H54 (cell line): ENCODE data around the gene AJAP1.

ENCODE experiments used
- DNase-seq: peaks from one replicate; pipeline ENCODE4 v3.0.0; 2011; ENCODE audit warnings: low spot score, mixed read lengths; ENCODE audit not compliant: insufficient read length
- FAIRE-seq: peaks from 3 replicates; lab custom pipeline; 2011; peaks lifted over from hg19 to GRCh38; lab: Jason Lieb, UNC
- POLR2A ChIP-seq: IDR thresholded peaks from 2 replicates; pipeline ENCODE4 v1.6.1; 2011; ENCODE audit warnings: low read depth, mild to moderate bottlenecking, low read length

The AJAP1 gene

DNA sequence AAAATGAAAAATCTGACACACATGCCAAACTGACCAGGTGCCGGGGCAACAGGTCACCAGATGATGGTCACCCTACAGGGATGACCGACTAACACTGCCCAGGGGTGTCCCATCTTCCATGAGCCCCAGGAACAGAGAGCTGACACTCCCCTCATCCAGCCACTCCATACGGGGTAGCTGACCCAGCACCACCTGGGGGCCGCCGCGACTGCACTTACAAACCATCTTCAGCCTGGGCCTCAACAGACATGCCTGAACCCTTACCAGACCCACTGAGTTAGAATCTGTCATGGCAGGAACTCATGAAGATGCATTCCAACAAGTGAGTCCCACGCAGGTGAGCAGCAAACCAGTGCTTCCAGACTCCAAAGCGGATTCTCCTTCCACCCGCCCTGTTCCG is 31.6 kb upstream of the AJAP1 start:
- no peak for DNase-seq
- no peak for TF ChIP-seq POLR2A
- no peak for FAIRE-seq

DNA sequence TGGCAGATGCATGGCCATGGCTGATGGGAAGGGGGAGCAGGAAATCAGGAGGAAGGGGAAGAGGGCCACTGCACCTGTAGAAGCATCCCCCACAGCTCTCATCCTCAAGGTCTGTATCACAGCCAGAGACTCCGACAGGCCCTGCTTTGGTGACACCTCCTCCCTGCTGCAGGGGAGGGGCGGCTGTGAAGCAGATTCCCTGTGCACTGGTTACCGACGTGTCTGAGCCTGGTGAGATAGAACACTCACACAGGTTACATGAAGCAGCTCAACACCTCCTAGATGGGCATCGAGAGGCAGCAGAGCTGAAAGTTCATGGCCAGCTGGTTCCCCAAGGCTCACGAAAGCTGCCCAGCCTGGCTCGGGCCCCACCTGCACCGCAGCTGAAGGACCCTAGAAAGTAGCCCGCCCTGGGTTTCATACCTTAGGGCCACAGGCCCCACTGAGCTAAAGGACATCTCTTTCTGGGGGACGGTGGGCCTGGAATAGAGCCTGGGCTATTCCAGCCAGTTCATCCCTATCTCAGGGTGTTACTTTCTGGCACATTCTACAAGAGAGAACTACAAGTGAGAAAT is 30.2 kb upstream of the AJAP1 start:
- FAIRE-seq (no peak), DNase-seq (no peak)
- no peak for TF ChIP-seq POLR2A

DNA sequence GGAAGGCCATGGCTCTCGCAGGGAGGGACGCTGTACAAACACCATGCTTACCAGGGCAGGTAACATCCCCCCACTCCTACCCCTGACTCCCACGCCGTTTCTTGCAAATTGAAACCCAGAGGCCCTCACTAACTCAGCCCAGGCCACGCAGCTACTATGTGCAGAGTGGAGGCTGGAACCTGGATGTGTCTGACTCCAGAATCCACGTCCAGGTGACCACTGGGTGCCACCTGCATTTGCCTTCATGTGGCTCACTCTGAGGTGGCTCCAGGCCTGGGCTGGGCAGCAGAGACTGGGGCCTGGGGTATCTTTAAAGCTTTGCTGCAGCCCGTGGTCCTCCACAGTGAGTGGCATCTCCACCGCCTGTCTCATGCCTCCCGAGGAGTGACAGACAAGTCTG is 29.6 kb upstream of the AJAP1 start:
- FAIRE-seq (no peak), DNase-seq (no peak)
- no peak for TF ChIP-seq POLR2A

DNA sequence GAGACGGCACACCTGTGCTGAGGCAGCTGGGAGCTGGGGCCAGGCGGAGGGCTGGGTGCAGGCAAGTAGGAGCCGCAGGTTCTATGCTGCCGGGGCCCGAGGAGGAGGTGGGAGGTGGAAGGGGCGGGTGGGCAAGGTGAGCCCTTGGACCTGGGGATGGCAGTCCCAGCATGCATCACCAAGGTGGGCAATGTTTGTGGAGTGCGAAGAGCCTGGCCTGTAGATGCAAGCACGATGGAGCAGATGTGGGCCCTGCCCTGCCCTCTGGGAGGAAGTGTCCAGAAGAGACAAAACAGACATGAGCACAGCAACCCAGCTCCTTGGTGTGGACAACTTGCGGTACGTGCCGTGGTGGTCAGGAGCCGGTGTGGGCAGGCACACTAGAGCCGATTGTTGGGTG is 28.3 kb upstream of the AJAP1 start:
- no peak for DNase-seq
- FAIRE-seq = no peak
- no peak for TF ChIP-seq POLR2A

DNA sequence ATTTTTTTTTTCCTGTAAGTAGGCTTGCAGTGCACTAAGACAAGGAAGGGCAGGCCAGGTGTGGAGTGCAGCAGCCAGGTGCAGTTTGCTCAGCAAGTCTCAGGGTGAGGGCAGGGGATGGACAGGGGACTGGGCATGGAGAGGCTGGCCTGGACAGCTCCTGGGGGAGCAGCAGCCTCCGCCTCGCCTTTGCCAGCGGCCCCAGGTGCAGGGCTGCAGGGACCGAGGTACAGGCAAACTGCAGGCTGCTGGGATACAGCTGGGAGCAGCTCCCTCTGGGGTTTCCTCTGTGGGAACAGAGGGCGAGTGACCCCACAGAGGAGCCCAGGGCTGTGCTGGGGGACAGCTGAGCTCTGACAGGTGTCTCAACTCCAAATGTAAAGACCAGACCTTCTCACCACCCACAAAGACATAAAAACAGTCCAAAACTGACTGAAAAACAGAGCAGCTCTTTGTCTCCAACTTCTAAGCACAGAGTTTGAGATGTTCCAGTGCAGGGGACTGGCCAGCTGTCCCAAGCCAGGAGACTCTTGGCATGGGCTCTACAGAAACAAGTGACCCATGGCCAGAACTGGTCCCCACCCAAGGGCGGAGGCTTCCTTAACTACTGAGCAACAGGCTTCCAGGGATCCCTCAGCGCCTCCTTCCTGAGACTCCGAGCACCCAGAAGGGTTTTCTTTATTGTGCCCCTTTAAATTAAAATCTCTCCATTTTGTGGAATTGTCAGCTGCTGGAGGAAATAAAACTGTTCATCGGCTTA is 27.7 kb upstream of the AJAP1 start:
- DNase-seq = no peak
- no peak for FAIRE-seq
- no peak for TF ChIP-seq POLR2A

DNA sequence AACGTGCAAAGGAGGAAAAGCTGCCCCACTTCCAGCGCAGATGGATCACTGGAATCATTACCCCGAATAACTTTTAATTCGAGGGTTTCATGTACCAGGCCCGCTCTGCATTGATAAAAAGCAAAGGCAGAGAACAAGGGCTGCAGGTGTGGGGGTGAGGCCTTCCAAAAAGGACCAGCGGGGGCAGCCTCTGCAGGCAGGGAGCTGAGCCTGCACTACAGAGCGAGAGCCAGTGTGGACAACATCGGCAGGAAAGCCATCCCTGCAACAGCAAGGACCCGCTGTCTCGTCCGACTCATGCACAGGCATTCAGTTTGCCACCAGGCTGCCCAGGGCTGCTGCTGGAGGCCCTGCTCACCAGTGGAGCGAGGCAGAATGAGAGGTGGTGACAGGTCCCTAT is 27.1 kb upstream of the AJAP1 start:
- no peak for FAIRE-seq
- no peak for TF ChIP-seq POLR2A
- DNase-seq = no peak

DNA sequence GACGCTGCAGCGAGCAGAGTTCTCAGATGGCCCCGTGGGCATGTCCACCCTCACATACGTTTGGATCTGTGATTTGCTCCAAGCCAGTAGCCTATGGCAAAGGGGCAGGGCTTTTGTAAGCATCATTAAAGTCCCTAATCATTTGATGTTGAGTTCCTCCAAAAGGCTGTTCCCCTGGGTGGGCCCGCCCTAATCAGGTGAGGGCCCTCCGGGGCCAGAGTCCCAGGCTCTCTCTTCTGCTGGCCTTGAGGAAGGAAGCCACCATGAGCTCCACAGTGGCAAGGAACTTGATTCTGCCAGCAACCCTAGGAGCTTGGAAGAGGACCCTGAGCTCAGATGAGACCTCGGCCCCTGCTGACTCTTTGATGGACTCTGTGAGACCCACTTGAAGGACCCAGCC is 25.4 kb upstream of the AJAP1 start:
- FAIRE-seq = no peak
- no peak for TF ChIP-seq POLR2A
- DNase-seq = no peak

DNA sequence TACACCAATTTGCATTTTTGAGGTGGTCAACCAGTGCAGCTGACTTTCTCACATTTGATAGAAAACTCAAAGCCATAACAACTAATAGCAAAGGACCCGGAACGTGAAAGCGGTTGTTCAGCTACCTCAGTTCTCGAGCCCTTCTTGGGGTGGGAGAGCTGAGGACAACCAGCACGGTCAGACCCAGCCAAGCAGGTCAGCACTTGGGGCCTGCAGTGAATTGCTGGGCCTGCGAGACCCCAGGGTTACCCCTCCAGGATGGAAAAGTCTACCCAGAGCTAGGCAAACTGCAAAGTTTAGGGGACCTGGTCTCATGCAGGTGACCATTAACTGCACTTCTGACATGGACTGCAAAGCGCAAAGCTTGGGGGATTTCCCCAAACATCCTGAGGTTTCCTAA is 23.8 kb upstream of the AJAP1 start:
- no peak for TF ChIP-seq POLR2A
- no peak for DNase-seq
- no peak for FAIRE-seq

DNA sequence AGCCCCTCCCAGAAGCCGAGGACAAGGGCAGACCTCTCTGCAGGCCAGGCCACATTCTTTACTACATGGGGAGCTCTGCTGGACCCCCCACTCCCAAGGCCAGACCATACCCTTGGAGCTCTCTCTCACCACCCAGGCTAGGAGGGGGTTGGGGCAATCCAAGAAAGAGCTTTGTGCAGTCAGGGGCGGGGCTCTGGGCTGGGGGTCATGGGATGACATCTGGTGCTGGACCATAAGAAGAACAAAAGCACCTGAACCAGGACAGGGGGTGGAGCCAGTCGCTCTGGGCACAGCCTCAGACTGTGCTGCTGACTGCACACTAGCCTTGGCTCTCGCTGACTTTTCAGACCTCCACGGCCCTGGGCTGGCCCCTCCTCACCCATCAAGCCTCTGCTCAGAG is 23.1 kb upstream of the AJAP1 start:
- FAIRE-seq = no peak
- no peak for TF ChIP-seq POLR2A
- no peak for DNase-seq

DNA sequence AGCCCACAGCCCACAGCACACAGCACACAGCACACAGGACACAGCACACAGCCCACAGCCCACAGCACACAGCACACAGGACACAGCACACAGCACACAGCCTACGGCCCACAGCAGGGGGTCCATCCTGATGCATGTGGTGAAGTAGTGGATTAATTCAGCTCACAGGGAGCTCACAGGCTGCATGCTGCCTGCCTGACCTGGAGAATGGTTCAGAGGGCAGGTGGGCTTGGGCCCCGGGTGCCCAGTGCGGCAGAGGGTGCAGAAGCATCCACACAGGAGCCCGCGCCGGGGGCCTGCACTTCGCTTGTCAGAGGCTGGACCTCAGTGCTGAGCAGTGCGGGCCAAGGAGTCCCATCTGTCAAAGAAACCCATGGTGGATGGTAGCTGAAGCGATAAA is 21.1 kb upstream of the AJAP1 start:
- FAIRE-seq (no peak), DNase-seq (no peak)
- TF ChIP-seq POLR2A = no peak

DNA sequence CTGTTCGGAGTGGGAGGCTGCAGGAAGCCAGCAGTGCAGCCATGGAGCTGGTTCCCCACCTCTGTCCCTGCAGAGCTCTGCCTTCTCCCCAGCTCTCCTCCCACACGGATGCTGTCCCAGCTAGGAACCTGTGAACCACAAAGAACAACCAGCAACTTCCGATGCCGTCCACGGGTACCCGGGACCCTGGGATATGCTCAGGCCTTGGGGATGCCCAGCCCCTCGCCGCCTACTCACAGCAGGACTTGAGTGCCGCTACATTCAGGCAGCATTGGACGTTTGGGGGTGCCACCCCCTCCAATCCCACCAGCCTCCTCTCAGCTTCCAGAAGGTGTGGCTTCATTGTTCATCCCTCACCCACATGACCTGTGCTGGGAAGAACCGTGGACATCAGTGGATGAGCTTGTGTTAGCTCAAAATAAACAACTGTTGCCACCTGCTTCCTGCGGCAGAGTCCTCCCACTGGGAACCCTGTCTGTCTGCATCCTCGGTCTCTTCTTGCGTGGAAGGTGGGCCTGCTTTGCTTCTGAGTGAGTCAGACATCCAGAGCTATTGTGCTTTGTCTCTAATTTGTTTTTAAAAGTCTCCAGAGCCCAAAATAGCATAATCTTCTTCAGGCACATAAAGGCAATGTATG is 20.1 kb upstream of the AJAP1 start:
- FAIRE-seq (no peak), DNase-seq (no peak)
- TF ChIP-seq POLR2A = no peak

DNA sequence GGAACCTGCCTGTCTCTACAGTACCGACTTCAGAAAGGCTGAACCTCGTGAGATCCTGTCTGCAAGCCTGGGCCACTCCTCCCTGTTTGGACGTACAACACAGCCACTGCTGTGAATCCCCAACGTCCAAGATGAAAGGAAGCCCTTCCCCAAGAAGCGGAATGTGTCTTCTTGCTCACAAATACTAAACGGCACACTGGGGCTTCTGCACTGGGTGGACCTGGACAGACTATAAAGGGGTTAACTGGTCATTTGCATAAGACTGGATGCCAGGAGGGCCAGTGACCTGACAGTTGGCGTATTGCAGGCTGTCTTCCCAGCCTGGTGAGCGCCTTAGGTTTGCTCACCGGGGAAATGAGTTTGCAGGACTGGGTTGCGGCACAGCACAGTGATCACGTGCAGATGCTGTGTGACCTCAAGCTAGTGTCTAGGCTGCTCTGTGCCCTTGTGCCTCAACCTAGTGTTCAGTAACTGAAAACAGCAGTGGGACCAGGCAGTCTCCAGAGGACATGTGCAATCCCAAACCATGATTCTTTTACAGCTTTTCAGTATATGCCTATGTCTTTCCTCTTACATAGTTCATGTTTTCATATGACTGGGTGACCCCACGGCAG is 19.5 kb upstream of the AJAP1 start:
- FAIRE-seq (no peak), DNase-seq (no peak)
- no peak for TF ChIP-seq POLR2A

DNA sequence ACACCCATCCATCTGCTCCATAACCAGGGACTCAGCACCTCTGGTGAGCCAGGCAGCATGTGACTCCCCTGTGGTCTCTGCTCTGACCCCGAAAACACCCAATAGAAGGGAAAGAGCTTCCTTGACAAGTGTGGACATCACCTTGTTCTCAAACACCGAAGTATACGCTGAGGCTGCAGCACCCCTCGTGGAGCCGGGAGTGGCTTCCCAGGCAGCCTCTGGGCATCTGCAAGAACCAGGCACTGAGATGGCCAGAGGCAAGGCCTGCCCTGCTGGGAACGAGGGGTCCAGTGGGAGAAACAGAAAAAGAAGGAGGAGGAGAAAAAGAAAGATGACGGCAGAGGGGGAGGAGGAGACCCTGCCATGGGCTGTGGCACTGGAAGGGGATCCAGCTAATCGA is 18.2 kb upstream of the AJAP1 start:
- DNase-seq (no peak), FAIRE-seq (no peak)
- TF ChIP-seq POLR2A = no peak

DNA sequence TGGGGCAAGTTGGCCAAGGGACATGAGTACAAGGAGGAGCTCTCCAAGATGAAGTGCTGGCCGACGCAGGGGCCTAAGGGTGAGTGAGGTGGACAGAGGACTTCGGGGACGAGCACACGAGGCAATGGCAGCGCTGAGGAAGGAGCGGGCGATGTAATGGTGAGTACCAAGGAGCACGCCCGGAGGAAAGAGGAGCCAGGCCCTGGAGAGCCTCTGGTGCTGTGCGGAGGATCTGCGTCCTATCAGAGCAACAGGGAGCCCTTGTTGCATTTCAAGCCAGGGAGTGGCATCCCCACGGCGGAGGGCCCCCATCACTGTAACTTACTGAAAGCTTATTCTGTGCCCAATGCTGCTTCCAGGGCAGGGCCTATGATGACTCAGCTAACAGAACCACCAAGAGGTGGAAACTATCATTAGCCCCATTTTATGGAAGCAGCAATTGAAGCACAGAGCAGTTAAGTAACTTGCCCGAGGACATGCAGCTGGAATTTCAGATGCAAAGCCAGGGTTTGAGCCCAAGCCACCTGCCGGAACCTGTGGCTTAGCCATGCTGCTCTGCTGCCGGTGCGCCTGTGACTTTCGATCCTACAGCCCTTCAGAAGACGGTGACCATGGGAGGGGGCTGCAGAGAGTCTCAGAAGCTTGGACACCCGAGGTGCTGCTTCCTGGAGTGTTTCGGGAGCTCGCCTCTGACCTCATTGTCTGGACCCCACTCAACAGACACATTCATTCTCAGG is 17.6 kb upstream of the AJAP1 start:
- DNase-seq (no peak), FAIRE-seq (no peak)
- no peak for TF ChIP-seq POLR2A
